Stimulated activated memory B cell treated with anti-CD40 and anti-IgM and Interleukin-4, amounts not matched to agents 10 μg/mL and 1 μg/mL and 100 μg/mL, for 72 hours (primary cell): Measurements from ENCODE around the gene EBLN1.

Experiments used
- ATAC-seq: fragments of 150-1000 bp; cut with Tn5 transposase; 2 replicates; pipeline ENCODE4 v1.10.0; 2021
- H3K27ac Mint-ChIP-seq: one replicate; pipeline ENCODE4 v1.8.0; 2022; ENCODE audit warnings: mild to moderate bottlenecking, mixed read lengths
- H3K27me3 Mint-ChIP-seq: one replicate; pipeline ENCODE4 v1.8.0; 2022; ENCODE audit warnings: mixed read lengths
- H3K36me3 Mint-ChIP-seq: one replicate; pipeline ENCODE4 v1.8.0; 2022; ENCODE audit warnings: mixed read lengths
- H3K4me1 Mint-ChIP-seq: one replicate; pipeline ENCODE4 v1.8.0; 2022; ENCODE audit warnings: mixed read lengths
- H3K4me3 Mint-ChIP-seq: one replicate; pipeline ENCODE4 v1.8.0; 2022; ENCODE audit warnings: mild to moderate bottlenecking, moderate library complexity, mixed read lengths
- H3K9me3 Mint-ChIP-seq: one replicate; pipeline ENCODE4 v1.8.0; 2022; ENCODE audit warnings: mixed read lengths

The EBLN1 gene

GRCh38 chr10:22185586-22185985, 32.2 kb downstream of the EBLN1 start:
- peaks cover 58% of the 10 kb centered on the region for H3K27me3 Mint-ChIP-seq
- H3K36me3 Mint-ChIP-seq, result no peaks in the 10 kb centered on the region
- no peaks in the 10 kb centered on the region for H3K4me1 Mint-ChIP-seq

GRCh38 chr10:22183771-22184461, 33.9 kb downstream of the EBLN1 start:
- Mint-ChIP-seq H3K27ac (no peak overlapping the region), H3K4me1 (no peaks in the 10 kb centered on the region), H3K4me3 (no peak overlapping the region), H3K27me3 (peaks cover 58% of the 10 kb centered on the region), H3K36me3 (no peaks in the 10 kb centered on the region), H3K9me3 (peaks cover 7% of the 10 kb centered on the region)
- ATAC-seq, result no peak

More at GRCh38 chr10:22185586-22185985, 32.2 kb downstream of the EBLN1 start:
- Mint-ChIP-seq H3K27ac (no peak overlapping the region), H3K4me3 (no peak overlapping the region), H3K9me3 (peaks cover 4% of the 10 kb centered on the region)
- no peak for ATAC-seq

- no peak for ATAC-seq
- H3K4me3 Mint-ChIP-seq, result no peak overlapping the region
- H3K27ac Mint-ChIP-seq, result no peak overlapping the region
- no peaks in the 10 kb centered on the region for H3K4me1 Mint-ChIP-seq
- H3K27me3 Mint-ChIP-seq, result peaks cover 58% of the 10 kb centered on the region
- no peaks in the 10 kb centered on the region for H3K36me3 Mint-ChIP-seq
- H3K9me3 Mint-ChIP-seq, result peaks cover 7% of the 10 kb centered on the region
Measured at GRCh38 chr10:22180724-22181123, 37.1 kb downstream of the EBLN1 start.

GRCh38 chr10:22174442-22174841, 43.4 kb downstream of the EBLN1 start:
- no peak for ATAC-seq
- Mint-ChIP-seq H3K4me3 (no peak overlapping the region), H3K27ac (no peak overlapping the region), H3K9me3 (peaks cover 7% of the 10 kb centered on the region), H3K27me3 (peaks cover 66% of the 10 kb centered on the region), H3K4me1 (no peaks in the 10 kb centered on the region), H3K36me3 (no peaks in the 10 kb centered on the region)

- no peak for ATAC-seq
- Mint-ChIP-seq H3K4me1 (no peaks in the 10 kb centered on the region), H3K27me3 (peaks cover 59% of the 10 kb centered on the region), H3K9me3 (peaks cover 15% of the 10 kb centered on the region), H3K27ac (no peak overlapping the region), H3K4me3 (no peak overlapping the region), H3K36me3 (peaks cover 6% of the 10 kb centered on the region)
Measured at GRCh38 chr10:22171131-22171530, 46.7 kb downstream of the EBLN1 start.

- no peak for ATAC-seq
- no peak overlapping the region for H3K4me3 Mint-ChIP-seq
- H3K27me3 Mint-ChIP-seq, result peaks cover 53% of the 10 kb centered on the region
- H3K9me3 Mint-ChIP-seq, result peaks cover 15% of the 10 kb centered on the region
- H3K4me1 Mint-ChIP-seq, result no peaks in the 10 kb centered on the region
- no peak overlapping the region for H3K27ac Mint-ChIP-seq
- H3K36me3 Mint-ChIP-seq, result peaks cover 6% of the 10 kb centered on the region
Measured at GRCh38 chr10:22170582-22170981, 47.2 kb downstream of the EBLN1 start.

- no peak for ATAC-seq
- H3K36me3 Mint-ChIP-seq, result no peaks in the 10 kb centered on the region
- peaks cover 44% of the 10 kb centered on the region for H3K27me3 Mint-ChIP-seq
- no peaks in the 10 kb centered on the region for H3K4me1 Mint-ChIP-seq
- H3K27ac Mint-ChIP-seq, result no peak overlapping the region
- no peak overlapping the region for H3K4me3 Mint-ChIP-seq
- H3K9me3 Mint-ChIP-seq, result peaks cover 5% of the 10 kb centered on the region
Measured at GRCh38 chr10:22159979-22160378, 57.8 kb downstream of the EBLN1 start.

- no peak for ATAC-seq
- Mint-ChIP-seq H3K4me1 (no peaks in the 10 kb centered on the region), H3K27me3 (peaks cover 36% of the 10 kb centered on the region), H3K4me3 (no peak overlapping the region), H3K27ac (no peak overlapping the region), H3K36me3 (no peaks in the 10 kb centered on the region), H3K9me3 (peaks cover 5% of the 10 kb centered on the region)
Measured at GRCh38 chr10:22159180-22159579, 58.6 kb downstream of the EBLN1 start.
